GM18858 (cell line): ENCODE results near the gene TTLL11.

Source experiments
- ATAC-seq: cut with Tn5 transposase; IDR thresholded peaks from one replicate; pipeline ENCODE4 v1.9.1; 2021; ENCODE audit not compliant: unreplicated experiment

TTLL11 gene

DNA sequence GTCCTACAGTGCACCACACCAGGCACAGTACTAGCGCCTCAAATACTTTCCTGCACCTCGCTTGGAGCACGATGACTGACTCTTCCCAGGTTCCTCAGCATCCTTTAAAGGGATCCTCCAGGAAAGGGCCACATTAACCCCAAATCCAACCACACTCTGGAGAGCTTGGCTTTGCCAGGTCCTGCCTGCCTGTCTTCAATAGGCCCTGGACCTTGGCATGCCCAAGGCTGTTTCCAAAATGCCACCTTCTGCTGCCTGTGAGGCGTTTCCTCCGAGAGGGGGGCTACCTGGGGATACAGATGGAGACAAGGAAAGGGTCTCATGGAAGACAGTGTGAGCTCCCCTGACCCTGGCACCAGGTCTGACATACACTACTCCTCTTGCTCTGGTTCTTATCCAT is 271.8 kb downstream of the TTLL11 start:
- ATAC-seq: no peak

DNA sequence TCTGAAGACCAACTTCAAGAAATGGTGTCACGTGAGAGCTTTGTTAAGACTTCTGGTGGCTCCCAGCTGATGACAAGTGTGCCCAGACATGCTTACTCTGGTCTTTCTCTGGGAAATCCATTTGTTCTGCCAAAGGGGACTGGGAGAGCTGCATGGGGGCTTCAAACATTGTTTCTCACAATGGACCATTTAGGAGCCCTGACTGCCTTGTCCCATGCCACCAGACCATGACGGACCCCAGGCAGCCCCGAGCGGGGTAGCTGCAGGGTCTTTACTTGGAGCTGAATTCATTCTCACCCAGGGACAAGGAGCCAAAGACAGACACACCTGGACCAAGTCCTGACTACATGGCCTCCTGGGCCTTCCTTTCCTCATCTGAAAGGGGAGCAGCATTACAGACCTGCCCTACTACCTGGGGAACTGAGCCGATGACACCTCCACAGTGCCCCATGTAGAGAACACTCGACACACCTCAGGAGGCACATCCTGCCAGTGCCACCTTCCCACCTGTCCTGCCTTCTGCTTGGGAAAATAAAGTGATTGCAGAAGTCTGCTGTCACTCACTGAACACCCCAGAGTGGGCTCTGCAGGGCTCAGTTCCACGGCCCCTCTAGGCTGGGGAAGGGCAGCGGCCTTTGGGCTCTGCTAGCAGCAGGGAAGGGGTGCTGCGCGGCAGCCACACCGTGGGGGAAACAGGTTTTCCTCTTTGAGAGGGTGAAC is 272.7 kb downstream of the TTLL11 start:
- no peak for ATAC-seq

DNA sequence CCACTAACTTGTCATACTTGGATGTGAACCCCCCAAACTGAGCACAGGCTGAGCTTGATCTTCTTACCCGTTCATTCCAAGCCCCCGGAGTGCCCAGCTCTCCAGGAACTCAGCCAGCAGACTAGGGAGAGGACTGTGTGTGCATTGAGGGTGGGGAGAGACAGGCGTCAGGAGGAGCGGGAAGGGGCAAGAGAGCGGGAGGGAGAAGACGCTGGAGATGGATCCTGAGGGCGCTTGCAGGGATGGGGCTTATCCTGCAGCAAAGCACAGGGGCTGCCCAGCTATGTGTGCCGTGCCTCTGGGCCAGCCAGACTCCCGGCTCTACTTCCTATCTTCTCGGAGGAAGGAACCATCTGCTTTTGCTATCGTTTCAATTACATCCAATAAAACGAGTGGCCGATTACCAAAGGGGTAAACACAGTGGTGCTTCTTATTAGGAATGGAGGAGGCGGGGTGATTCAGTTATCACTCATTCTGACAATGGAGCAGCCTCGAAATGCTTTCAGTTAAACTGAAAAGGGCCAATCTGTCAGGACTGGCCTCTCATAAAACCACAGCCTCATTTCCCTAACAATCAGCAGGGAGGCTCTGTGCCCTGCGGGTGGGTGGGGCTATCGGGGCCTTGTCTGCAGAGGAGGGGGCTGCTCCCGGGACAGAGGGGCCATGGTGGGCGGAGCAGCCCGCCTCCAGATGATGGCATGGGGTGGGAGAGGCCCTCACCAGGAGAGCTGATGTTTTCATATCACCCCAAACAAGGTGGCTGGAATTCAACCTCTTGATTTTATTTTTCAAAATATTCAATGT is 273.5 kb downstream of the TTLL11 start:
- no peak for ATAC-seq

- no peak for ATAC-seq
Observed at GRCh38 chr9:121818841-121819427, 274.2 kb downstream of the TTLL11 start.

- ATAC-seq: no peak
Observed at GRCh38 chr9:121818016-121818661, 275.0 kb downstream of the TTLL11 start.

DNA sequence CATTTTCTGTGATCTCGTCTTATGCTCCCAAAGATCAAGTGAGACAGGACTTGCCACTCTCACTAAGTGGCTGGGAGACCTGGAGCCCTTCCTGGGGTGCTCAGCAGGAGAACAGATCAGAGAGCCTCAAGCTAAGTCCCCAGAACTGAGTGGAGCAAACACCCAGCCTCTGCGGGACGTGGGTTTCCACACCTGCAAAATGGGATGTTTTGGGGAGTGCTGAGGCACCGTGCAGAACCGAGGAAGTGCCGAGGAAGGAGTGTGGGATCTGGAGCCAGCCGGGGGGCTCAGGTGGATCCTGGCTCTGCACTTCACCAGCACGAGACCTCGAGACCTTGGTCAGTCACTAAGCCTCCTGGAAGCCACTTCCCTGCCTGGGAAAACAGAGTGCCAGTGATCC is 275.6 kb downstream of the TTLL11 start:
- no peak for ATAC-seq

DNA sequence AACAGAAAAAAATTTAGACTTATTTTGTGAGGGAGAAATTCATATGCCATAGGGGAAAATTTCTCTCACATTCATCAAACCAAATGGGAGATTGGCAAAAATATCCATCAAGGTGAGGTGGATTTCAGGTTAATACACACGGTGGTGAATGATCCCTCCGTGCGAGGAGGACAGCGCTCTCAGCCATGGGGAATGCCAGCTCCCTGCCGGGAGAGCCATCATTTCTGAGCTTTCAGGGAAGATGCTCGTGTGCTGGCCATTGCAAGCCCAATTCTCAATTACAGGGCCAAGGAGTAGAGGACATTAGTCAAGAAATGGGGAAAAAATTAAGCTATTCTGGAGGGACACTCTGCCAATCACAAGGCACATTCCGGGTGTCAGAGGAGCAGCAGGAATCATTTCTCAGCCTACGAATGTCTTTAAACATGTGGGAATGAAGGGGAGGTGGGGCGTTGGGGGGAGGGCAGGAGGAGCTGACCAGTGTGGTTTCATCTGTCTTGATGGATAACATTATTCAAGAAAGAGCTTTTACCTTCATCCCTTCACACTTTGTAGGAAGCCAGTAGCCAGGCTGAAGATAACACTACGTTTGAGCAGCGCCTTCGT is 276.2 kb downstream of the TTLL11 start:
- ATAC-seq: no peak

DNA sequence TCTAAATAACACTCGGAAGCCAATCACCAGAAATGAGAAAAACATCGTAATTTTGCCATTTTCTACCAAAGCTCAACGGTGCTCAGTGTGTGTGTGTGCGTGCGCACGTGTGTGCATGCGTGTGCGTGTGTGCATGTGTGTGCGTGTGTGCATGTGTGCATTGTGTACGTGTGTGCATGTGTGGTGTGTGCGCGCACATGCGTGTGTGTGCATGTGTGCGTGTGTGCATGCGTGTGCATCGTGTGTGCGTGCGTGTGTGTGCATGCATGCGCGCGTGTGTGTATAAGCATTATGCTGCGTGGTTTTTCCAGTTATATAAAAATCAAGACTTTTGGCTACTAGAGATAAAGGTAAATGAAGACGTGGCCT is 276.7 kb downstream of the TTLL11 start:
- ATAC-seq: no peak

DNA sequence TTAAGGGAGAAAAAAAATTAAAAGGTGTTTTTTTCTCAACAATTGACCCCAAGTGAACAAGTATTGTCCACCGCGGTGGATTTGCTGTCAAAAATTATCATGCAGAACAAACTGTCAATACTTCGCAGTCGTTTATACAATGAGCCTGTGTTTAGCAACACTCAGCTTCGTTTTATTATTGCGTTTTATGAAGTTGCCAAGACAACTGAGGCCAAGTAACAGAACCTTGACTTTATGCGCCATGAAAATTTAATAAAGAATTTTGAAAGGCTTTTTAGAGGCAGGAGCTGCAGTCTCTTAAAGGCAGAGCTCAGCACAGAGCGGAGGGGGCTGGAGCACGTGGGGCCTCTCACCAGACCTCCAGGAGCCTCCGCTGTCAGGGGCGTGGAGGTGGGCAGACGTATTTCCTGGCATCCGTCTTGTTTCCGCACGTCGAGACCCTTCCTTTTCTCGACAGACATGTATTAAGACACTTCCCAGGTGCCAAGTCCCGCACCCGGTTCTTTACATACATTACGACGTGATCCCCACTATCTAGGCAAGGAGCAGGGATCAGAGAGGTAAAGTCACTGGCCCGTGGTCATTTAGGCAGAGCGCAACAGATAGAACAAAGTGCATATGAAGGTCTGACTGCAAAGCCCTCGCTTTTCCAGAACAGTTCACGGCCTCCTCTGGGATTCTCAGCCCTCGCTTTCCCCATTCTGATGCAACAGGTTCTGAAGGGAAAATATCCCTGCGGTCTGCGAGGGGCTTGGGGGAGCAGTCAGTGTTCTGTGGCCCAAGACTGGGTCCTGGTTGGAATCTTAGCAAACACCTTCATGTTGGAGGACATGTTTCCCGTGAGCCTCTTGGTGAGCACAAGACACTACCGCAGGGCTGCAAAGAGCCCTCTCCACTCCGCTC is 277.3 kb downstream of the TTLL11 start:
- ATAC-seq: no peak

GRCh38 chr9:121815084-121815483 is 278.0 kb downstream of the TTLL11 start:
- no peak for ATAC-seq

DNA sequence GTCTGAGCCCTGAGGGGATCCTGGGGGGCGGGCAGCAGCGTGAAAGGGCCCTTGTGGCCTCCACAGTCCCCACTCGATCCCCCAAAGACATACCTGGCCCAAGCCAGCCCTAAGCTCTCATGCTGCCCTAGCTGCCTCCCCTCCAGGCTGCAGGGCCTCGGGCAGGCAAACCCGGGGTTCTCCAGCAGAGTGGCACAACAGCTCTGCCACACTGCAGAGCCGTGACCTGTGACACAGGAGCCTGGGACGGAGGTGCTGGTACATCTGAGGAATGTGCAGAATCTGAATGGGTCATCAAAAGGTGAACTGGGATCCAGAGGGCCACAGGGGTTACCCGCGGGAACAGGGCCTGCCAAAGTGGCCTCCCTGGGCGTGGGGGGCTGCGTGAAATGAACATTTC is 278.5 kb downstream of the TTLL11 start:
- ATAC-seq: no peak

DNA sequence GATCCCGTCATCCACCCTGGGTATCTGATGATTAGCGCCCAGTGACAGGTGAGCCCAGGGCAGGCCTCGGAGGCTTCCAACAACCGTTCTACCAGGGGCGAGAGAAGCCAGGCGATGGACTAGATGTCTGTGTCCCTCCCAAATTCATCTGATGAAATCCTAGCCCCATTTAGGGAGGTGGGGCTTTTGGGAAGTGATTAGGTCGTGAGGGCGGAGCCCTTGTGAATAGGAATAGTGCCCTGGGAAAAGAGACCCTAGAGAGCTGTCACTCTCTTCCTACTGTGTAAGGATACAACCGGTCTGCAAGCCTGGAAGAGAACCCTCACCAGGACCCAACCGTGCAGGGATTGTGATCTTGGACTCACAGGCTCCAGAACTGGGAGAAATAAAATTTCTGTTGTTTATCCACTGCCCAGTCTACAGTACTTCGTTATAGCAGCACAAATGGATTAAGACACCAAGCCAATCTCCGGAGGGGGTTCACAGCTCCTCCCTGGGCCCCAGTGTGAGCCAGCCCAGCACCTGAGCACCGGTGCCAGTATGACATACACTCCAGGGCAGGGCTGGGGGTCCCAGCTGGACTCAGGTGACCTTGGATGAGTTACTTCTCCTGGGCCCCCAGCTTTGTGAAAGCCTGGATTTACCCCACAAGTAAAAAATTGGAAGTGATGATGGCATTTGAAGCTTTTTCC is 279.4 kb downstream of the TTLL11 start:
- ATAC-seq: no peak

DNA sequence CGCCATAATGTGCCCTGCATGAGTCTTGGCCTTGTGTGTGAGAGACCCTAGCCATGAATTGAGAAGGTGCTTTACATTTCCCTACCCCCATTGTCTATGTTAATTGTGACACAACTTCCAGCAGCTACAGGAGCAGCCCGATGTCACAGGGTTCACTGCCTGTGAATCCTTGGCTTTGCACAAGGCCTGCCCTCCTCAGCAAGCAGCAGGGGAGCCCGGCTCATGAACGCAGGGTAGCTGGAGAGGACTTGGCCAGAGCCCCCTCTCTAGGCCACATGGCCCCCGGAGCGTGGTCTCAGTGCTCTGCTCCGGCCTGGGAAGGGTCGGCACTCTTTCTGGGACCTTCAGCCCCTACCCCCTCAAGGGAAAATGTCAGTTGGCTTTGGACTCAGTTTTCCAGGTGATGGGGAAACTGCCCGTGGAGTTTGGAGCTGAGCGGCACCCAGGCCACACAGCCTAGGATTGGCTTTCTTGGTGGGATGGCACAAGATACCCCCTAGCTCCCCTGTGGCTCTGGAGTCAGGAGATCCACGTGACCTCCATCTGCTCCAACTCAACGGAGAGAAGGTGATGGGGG is 280.9 kb downstream of the TTLL11 start:
- no peak for ATAC-seq

- no peak for ATAC-seq
Observed at GRCh38 chr9:121811751-121812150, 281.4 kb downstream of the TTLL11 start.

DNA sequence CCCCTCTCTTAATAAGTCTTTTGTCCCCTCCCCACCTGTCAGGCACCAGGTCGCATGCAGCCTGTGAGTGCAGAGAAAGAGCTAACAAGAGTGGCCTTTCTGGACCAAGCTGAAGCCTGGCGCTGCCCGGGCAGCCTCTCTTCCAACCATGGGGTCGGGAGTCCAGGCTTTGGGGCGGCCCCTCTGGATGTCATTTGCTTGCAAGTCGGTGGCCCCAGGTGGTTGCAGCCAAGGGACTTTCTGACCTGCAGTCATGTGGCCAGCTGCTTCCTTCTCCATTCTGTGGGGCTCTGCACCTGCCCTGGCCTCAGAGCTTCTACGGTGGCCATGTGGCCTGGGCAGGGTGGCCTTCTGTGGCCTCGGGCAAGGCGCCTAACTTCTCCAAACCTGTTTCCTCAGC is 282.0 kb downstream of the TTLL11 start:
- ATAC-seq: no peak

- ATAC-seq: no peak
Observed at GRCh38 chr9:121810489-121810888, 282.6 kb downstream of the TTLL11 start.

DNA sequence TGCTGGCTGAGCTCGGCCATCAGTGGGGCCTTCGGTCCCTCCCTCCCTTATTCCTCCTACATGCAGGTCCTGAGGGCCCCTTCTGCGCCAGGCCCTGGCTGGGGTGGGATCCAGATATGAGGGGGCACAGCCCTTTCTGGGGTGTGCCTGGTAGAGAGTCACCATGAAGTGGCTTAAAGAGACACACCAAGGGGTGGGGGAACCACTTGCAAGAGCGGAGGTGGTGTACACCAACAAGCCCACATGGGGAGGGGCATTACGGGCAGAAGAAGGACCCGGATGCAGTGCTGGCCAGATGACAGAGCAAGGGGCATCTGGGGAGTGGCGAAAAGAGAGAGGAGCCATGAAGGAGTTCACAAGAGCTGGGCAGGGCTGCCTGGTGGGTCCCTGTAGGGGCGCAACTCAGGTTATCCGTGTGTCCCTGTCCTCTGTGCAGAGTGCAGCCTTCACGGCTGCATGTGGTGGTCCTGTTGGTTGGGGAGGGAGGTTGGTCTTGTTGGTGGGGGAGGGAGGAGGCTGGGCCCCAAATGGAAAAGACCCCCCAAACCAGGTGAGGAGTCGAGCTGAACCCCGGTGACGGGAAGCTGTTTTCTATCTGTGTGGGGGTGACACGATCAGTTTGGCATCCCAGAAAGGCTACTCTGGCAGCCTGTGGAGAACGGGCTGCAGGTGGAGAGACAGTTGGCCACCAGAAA is 283.6 kb downstream of the TTLL11 start:
- no peak for ATAC-seq

GRCh38 chr9:121808781-121809180 is 284.3 kb downstream of the TTLL11 start:
- ATAC-seq: no peak

DNA sequence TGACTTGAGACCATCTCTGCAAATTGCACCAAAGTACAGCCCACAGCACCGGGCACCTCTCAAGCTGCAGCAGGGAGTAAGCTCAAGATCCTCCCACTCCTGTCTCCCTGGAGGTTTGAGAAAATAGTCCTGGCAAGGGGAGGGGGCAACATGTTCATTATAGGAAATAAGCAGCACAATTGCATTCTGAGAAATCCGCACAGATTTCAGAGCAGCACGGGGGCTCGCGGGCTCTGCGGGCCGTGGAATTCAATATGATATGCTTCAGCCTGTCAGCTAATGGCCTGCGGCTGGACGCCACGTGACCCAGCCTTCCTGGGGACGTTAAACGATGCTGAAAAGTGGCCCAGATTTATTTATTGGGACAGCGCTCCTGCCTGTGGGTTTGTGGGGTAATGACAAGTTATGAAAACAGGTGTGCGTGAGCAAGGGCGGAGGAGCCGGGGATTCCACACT is 285.3 kb downstream of the TTLL11 start:
- ATAC-seq: no peak
